Epithelial cell of esophagus (primary cell): ENCODE data around the gene TRIM37.

ENCODE experiments used
- DNase-seq: peaks from one replicate; pipeline ENCODE4 v3.0.0; 2010; ENCODE audit warnings: low read depth
- H3K4me3 ChIP-seq: 2 replicates; pipeline ENCODE4 v1.5.1; 2011; ENCODE audit warnings: mild to moderate bottlenecking, low read length, control low read depth
- TF ChIP-seq, protein P1 (sequence below): IDR thresholded peaks from 2 replicates; pipeline ENCODE4 v1.5.1; 2011; ENCODE audit warnings: low read depth, mild to moderate bottlenecking, low read length, control low read depth, inconsistent platforms; ENCODE audit not compliant: insufficient read depth; ENCODE audit errors: missing control alignments

The TRIM37 gene

DNA sequence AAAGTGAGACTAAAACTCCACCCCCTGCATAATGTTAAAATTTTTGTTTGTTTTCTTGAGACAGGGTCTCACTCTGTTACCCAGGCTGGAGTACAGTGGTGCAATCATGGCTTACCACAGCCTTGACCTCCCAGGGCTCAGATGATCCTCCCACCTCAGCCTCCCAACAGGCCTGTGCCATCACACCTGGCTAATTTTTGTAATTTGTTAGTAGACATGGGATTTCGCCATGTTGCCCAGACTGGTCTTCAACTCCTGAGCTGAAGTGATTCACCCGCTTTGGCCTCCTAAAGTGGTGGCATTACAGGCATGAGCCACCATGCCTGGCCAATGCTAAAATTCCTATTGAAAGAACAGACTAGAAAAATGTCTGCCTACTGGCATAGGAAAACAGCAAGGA lies 103.8 kb downstream of the TRIM37 start:
- H3K4me3 ChIP-seq: no peak overlapping the region
- TF ChIP-seq, protein P1, sequence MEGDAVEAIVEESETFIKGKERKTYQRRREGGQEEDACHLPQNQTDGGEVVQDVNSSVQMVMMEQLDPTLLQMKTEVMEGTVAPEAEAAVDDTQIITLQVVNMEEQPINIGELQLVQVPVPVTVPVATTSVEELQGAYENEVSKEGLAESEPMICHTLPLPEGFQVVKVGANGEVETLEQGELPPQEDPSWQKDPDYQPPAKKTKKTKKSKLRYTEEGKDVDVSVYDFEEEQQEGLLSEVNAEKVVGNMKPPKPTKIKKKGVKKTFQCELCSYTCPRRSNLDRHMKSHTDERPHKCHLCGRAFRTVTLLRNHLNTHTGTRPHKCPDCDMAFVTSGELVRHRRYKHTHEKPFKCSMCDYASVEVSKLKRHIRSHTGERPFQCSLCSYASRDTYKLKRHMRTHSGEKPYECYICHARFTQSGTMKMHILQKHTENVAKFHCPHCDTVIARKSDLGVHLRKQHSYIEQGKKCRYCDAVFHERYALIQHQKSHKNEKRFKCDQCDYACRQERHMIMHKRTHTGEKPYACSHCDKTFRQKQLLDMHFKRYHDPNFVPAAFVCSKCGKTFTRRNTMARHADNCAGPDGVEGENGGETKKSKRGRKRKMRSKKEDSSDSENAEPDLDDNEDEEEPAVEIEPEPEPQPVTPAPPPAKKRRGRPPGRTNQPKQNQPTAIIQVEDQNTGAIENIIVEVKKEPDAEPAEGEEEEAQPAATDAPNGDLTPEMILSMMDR: no peak
- DNase-seq: peak; percentile 59

DNA sequence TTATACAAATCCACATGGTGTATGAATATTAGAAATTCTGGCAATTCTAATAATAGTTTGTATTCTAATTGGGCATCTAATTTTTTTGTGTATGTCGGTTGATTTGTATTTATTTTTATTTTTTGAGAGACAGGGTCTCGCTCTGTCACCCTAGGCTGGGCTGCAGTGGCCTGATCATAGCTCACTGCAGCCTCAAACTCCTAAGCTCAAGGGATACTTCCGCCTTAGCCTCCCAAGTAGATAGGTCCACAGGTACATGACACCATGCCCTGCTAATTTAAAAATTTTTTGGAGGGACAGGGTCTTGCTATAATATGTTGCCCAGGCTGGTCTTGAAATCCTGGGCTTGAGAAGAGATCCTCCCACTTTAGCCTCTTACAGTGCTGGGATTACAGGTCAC lies 104.6 kb downstream of the TRIM37 start:
- TF ChIP-seq, protein P1: no peak
- H3K4me3 ChIP-seq: no peak overlapping the region
- DNase-seq: no peak

DNA sequence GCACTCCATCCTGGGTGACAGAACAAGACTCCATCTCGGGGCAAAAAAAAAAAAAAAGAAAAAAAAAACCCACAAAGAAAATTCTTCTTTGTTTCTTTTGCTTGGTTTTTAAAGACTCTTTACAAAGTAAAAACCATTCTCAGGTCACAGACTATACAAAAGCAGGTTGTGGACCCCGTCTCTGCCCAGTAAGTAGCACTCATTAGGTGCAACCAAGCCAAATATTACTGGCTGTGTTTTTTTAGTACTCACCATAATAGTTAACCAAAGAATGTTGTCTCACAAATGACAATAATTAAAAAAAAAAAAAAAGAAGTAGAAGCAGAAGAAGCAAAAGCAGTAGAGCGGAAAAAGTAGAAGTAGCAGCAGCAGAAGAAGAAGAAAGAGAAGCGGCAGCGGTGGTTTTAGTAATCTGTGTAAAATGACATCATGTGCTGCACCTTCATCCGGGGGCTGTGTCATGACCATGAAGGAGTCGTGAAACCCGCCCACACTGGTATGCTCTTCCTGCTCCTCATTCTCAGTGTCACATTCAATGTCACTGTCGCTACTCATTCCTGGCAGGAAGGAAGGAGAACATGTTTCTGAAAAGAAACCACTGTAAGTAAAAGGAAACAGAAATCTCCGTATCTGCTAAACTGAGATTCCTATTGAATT lies 105.4 kb downstream of the TRIM37 start:
- TF ChIP-seq, protein P1: no peak
- DNase-seq: peak; percentile 75
- no peak overlapping the region for H3K4me3 ChIP-seq

DNA sequence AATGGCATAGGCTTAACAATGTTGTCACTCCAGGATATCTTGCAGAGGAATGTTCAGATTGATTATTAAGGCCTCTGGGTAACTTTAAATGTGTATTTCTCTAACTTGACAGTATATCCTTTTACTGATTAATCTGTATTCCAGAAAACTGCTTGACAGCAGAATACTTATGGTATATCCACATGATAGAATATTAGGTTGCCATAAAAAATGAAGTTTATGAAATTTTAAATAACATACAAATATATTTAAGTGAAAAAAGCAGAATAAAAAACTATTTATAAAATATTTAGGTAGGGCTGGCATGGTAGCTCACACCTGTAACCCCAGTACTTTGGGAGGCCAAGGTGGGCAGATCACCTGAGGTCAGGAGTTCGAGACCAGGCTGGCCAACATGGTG lies 106.7 kb downstream of the TRIM37 start:
- no peak for DNase-seq
- TF ChIP-seq, protein P1: no peak
- no peak overlapping the region for H3K4me3 ChIP-seq

DNA sequence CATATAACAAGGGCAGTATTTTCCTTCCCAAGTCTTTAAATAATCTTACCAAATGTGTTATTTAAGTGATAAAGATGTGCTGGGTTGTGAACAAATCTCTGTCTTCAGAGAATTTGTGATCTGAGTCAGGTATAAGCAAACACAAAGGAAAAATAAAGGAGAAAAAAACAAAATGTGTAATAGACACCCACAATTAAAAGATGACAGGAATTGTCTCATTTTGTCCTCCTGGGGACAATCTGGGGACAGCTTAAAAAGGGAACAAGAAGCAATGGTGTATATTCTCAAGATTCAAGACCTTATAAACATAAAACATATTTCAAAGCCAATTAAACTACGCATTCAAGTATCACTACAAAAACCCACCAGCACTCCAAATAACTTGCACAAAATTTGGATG lies 107.2 kb downstream of the TRIM37 start:
- no peak overlapping the region for H3K4me3 ChIP-seq
- TF ChIP-seq, protein P1: no peak
- DNase-seq: no peak

DNA sequence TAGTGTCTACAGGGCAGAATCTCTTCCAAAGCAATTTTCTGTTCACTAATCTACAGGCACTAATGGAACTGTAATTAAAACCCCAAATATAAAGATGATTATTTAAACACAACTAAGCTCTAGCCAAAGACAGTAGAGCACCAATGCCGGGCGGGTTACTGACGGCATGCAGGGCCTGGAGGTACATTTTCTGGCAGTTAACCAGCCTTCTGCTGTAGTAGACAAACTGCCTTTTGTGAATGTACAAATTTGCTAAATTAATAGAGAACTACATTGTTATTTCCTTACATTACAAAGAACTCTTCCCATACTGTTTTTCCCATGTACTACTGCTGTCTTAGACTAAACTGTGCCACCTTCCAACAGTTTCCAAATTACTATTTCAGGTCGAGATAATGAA lies 107.8 kb downstream of the TRIM37 start:
- DNase-seq: no peak
- H3K4me3 ChIP-seq: no peak overlapping the region
- TF ChIP-seq, protein P1: no peak
